Fibroblast of the aortic adventitia (primary cell): ENCODE measurements around the gene DAND5. TPM values are rescaled to one million over a fixed set of nuclear protein-coding genes. Genes with fewer than 3 reads are reported as not detected.

Experiments
- DNase-seq: peaks from one replicate; pipeline ENCODE4 v3.0.0-alpha.2; 2010; ENCODE audit warnings: low read depth
- H3K4me3 ChIP-seq: 2 replicates; pipeline ENCODE4 v1.5.1; 2011; ENCODE audit warnings: low read depth, mild to moderate bottlenecking, control low read depth, low read length, moderate library complexity
- total RNA-seq: library from RNA; depleted of rRNA; stranded (reverse); fragments of >200 nt; gene quantifications from 2 replicates; pipeline ENCODE4 v1.2.3, GENCODE V29; 2012; ENCODE audit warnings: low replicate concordance
- TF ChIP-seq, protein P1 (sequence below): IDR thresholded peaks from 2 replicates; pipeline ENCODE4 v1.5.1; 2011; ENCODE audit warnings: mild to moderate bottlenecking, low read length, control low read depth, inconsistent platforms; ENCODE audit not compliant: insufficient read depth

DAND5 gene
- total RNA-seq, 1 donor = 0.18 TPM

DNA sequence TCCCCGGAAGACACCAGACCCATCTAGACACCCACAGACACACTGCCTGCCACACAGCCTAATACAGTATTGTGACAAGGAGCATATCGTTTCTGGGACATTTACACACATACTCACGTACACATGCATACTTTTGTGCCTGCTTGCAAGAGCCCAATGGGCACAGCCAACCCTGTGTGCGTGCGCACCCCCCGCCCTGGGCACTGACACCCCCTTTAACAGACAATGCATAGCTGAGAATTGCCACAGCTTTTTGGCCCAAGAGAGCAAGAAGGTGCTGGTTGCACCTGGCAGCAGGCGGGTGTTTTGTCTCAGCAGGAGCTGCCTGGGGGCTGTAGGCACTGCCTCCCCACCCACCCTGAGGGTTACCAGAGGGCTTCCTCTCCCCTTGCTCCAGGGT, 24.2 kb downstream of the DAND5 start:
- H3K4me3 ChIP-seq = no peak overlapping the region
- DNase-seq = no peak
- TF ChIP-seq, protein P1, sequence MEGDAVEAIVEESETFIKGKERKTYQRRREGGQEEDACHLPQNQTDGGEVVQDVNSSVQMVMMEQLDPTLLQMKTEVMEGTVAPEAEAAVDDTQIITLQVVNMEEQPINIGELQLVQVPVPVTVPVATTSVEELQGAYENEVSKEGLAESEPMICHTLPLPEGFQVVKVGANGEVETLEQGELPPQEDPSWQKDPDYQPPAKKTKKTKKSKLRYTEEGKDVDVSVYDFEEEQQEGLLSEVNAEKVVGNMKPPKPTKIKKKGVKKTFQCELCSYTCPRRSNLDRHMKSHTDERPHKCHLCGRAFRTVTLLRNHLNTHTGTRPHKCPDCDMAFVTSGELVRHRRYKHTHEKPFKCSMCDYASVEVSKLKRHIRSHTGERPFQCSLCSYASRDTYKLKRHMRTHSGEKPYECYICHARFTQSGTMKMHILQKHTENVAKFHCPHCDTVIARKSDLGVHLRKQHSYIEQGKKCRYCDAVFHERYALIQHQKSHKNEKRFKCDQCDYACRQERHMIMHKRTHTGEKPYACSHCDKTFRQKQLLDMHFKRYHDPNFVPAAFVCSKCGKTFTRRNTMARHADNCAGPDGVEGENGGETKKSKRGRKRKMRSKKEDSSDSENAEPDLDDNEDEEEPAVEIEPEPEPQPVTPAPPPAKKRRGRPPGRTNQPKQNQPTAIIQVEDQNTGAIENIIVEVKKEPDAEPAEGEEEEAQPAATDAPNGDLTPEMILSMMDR = no peak

DNA sequence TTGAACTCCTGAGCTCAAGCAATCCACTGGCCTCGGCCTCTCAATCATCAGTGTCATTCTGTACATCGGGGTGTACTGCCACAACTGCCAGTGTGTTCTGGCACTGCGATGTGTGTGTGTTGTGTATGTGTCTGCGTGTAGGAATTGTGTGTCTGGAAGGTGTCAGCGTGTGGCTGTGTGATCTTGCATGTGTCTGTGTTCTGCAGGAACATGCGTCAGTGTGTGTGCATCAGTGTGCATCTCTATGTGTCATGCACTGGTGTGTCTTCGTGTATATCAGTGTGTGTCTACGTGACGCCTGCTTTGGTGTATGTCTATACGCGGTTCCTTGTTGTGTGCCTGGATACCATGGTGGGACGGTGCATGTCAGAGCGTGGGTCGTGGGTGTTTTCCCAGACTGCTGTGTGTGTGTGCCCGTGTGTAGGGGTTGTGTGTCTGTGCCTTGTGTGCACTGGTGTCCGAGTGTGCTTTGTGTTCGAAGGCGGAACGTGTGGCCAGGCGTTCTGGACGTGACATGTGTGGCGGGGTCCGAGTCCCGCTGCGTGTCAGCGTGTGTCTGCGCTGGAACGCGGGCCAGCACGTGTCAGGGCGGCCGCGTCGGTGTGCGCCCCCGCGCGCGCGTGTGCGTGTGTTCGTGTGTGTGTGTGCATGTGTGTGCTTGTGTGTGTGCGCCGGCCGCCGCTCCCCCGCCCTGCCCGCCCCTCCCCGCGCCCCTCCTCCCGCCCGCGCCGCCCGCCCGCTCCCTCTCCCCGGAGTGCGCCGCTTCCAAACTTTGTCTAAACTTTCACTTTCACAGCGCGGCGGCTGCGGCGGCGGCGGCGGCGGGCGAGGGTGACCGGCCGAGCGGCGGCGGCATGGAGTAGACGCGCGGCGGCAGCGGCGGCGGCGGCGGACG, 25.6 kb downstream of the DAND5 start, which contains the start of gene NFIX:
Gene NFIX, plus strand, starts transcription at position 775 of the 895 bp plus-strand sequence. CDS start 363 bp downstream, outside the sequence.
- TF ChIP-seq, protein P1 = no peak
- peak within 1 kb of the TSS; percentile 93 for H3K4me3 ChIP-seq
- peak; percentile 62 for DNase-seq

DNA sequence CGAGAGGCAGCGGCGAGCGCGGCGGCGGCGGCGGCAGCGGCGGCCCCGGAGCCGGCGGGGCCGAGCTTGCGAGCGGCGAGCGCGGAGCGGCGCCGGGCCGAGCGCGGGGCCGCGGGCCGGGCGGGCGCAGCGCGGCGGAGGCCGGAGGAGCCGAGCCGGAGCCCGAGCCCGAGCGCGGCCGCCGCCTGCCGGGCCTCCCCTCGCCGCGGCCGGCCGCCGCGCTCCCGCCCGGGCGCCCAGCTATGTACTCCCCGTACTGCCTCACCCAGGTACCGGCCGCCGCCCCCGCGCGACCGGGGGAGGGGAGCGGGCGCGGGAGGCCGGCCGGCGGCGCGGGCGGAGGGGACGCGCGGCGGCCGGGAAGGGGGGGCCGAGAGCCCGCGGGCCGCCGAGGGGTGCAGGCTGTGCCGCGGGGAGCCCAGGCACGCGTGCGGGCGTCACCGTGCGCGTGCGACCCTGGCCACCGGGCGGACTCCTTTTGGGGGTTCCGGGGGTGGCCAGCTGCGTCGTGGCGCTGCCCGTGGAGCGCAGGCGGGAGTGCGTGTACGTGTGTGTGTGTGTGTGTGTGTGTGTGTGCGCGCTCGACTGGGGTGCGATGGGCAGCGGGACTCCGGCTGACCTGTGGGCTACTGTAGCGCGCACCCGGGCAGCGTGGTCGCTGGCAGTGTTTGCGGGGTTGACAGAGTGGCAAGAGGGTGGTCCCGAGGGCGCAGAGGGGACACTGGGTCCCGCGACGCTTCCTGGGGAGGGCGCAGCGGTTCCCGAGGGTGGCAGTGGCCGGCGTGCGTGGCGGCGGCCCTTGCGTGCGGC, 26.4 kb downstream of the DAND5 start:
- DNase-seq = no peak
- TF ChIP-seq, protein P1 = no peak

DNA sequence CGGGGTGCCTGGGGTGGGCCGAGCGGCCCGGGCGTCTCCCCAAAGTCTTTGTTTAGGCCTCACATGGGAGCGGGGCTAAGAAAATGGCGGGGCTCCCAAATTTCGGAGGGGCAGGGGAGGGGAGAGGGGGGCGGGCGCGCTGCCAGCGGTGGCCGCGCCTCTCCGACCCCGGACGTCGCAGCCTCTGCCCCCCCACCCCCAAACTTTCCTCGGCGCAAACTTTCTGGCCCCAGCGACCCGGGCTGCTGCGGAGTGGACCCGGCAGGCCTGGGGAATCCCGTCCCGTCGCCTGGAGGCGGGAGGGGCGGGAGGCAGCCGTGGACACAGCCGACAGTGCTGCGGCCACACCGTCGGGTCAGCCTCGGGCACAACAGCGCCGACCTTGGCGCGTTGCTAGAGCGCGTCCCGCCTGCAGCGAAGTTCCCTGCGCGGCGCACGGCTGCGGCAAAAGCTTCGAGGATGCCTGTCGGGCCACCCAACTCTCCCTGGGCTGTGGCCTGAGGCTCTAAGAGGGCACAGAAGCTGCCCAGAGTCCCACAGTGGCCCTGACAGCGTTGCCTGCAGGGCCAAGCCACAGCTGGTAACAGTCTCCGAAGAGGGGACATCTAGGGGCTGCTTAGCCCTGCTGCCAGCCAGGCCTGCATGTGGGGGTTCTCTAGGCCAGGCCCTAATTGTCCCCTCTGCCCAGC, 27.2 kb downstream of the DAND5 start:
- TF ChIP-seq, protein P1 = no peak
- DNase-seq = peak; percentile 46
- H3K4me3 ChIP-seq = peak overlapping the region; percentile 93

More for the DNA sequence above, 26.4 kb downstream of the DAND5 start:
- peak overlapping the region; percentile 93 for H3K4me3 ChIP-seq

DNA sequence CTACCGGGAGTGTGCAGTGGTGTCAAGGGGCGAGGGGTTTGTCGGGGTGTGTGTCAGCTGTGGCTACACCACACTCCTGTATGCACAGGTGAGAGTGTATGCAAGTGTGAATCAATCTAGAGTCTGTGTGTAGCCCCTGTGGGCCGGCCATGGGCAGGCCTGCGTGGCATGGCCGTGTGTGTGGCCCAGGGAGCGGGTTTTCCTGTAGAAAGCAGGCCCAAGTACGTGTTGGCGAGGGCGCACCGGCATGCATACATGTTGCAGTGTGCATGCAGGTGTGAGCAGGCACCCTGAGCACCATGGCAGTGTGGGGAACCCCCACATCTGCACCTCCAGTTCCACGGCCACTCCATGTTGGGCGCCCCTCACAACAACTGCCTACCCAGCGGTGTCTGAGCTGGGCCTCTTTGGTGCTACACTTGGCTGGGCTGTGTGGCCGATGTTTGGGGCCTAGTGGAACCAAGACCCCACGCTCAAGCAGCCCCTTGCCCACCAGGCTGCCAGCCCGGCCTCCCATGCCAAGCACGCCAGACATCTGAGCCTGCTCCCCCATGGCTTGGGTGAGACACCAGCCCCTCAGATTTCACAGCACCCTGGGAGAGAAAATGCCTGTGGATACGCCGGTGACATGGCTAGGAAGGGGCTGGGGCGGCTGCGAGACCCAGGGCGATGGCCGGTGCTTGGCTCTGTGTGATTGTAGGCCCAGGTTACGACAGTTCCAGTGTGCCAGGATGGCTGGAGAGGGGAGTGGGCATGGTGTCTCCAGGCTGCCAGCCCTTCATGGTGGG, 28.0 kb downstream of the DAND5 start:
- H3K4me3 ChIP-seq = peak overlapping the region; percentile 93
- TF ChIP-seq, protein P1 = no peak
- DNase-seq = no peak
